HL-60 (cell line): ENCODE results near the gene TAF4.
A peak's percentile ranks its signal among the peaks of the same experiment; 100 is the strongest.

Experiments used
- DNase-seq, 2 experiments: peaks; one replicate each; pipeline ENCODE4 v3.0.0-alpha.2; 2010 to 2020; ENCODE audit warnings: low read depth in 1 of 2, low spot score in 1 of 2
- H3K27ac ChIP-seq: fragments of 250-450 bp; sonication (Bioruptor Pico); replicated peaks from 2 replicates; pipeline ENCODE4 v1.5.1; 2020; ENCODE audit warnings: mild to moderate bottlenecking, moderate library complexity
- H3K27me3 ChIP-seq: fragments of 250-450 bp; sonication (Bioruptor Pico); 2 replicates; pipeline ENCODE4 v1.5.1; 2021; ENCODE audit warnings: mild to moderate bottlenecking, moderate library complexity; ENCODE audit not compliant: insufficient read depth, poor library complexity, severe bottlenecking
- H3K4me3 ChIP-seq: replicated peaks from 2 replicates; pipeline ENCODE4 v1.5.1; 2011; ENCODE audit warnings: mild to moderate bottlenecking, control low read depth, low read length; ENCODE audit not compliant: insufficient read depth
- GABPA ChIP-seq: IDR thresholded peaks from 2 replicates; pipeline ENCODE4 v1.6.1; 2012; ENCODE audit warnings: low read depth
- POLR2AphosphoS5 ChIP-seq: IDR thresholded peaks from 2 replicates; pipeline ENCODE4 v1.6.1; 2012; ENCODE audit warnings: low read depth
- SPI1 ChIP-seq: IDR thresholded peaks from 2 replicates; pipeline ENCODE4 v1.6.1; 2012; ENCODE audit warnings: low read depth, mild to moderate bottlenecking, borderline replicate concordance
- TF ChIP-seq, protein P1 (sequence below): IDR thresholded peaks from one replicate; pipeline ENCODE4 v1.5.1; 2011; ENCODE audit warnings: low read length, control low read depth, inconsistent platforms; ENCODE audit not compliant: insufficient read depth
- TF ChIP-seq, protein P2 (sequence below): IDR thresholded peaks from 2 replicates; pipeline ENCODE4 v1.6.1; 2012; ENCODE audit warnings: low read depth; ENCODE audit not compliant: insufficient replicate concordance

TAF4 gene

DNA sequence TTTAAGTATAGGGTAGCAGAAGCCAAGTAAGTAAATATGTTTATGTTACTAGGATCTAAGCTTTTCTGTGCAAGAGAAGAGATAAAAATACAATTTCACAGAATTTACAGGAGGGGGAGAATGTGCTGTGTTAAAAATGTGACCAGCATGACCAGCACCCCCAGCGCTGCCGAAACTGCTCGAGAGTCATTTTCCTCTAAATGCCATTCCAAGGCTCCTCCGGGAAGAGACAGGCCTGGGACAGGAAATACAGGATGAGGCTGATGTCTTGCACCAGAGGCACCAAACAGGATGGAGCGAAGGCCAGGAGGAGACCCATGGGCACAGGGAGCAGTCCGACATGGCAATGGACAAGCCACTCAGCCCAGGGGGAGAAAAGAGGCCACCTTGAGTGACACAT, 21.1 kb downstream of the TAF4 start:
- no peak overlapping the region for H3K4me3 ChIP-seq
- no peak for DNase-seq
- TF ChIP-seq POLR2AphosphoS5 = no peak
- TF ChIP-seq, protein P1, sequence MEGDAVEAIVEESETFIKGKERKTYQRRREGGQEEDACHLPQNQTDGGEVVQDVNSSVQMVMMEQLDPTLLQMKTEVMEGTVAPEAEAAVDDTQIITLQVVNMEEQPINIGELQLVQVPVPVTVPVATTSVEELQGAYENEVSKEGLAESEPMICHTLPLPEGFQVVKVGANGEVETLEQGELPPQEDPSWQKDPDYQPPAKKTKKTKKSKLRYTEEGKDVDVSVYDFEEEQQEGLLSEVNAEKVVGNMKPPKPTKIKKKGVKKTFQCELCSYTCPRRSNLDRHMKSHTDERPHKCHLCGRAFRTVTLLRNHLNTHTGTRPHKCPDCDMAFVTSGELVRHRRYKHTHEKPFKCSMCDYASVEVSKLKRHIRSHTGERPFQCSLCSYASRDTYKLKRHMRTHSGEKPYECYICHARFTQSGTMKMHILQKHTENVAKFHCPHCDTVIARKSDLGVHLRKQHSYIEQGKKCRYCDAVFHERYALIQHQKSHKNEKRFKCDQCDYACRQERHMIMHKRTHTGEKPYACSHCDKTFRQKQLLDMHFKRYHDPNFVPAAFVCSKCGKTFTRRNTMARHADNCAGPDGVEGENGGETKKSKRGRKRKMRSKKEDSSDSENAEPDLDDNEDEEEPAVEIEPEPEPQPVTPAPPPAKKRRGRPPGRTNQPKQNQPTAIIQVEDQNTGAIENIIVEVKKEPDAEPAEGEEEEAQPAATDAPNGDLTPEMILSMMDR = no peak
- TF ChIP-seq SPI1 = no peak
- no peak for TF ChIP-seq GABPA
- TF ChIP-seq, protein P2, sequence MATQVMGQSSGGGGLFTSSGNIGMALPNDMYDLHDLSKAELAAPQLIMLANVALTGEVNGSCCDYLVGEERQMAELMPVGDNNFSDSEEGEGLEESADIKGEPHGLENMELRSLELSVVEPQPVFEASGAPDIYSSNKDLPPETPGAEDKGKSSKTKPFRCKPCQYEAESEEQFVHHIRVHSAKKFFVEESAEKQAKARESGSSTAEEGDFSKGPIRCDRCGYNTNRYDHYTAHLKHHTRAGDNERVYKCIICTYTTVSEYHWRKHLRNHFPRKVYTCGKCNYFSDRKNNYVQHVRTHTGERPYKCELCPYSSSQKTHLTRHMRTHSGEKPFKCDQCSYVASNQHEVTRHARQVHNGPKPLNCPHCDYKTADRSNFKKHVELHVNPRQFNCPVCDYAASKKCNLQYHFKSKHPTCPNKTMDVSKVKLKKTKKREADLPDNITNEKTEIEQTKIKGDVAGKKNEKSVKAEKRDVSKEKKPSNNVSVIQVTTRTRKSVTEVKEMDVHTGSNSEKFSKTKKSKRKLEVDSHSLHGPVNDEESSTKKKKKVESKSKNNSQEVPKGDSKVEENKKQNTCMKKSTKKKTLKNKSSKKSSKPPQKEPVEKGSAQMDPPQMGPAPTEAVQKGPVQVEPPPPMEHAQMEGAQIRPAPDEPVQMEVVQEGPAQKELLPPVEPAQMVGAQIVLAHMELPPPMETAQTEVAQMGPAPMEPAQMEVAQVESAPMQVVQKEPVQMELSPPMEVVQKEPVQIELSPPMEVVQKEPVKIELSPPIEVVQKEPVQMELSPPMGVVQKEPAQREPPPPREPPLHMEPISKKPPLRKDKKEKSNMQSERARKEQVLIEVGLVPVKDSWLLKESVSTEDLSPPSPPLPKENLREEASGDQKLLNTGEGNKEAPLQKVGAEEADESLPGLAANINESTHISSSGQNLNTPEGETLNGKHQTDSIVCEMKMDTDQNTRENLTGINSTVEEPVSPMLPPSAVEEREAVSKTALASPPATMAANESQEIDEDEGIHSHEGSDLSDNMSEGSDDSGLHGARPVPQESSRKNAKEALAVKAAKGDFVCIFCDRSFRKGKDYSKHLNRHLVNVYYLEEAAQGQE = no peak
- H3K27ac ChIP-seq = no peak overlapping the region
- no peaks in the 10 kb centered on the region for H3K27me3 ChIP-seq

DNA sequence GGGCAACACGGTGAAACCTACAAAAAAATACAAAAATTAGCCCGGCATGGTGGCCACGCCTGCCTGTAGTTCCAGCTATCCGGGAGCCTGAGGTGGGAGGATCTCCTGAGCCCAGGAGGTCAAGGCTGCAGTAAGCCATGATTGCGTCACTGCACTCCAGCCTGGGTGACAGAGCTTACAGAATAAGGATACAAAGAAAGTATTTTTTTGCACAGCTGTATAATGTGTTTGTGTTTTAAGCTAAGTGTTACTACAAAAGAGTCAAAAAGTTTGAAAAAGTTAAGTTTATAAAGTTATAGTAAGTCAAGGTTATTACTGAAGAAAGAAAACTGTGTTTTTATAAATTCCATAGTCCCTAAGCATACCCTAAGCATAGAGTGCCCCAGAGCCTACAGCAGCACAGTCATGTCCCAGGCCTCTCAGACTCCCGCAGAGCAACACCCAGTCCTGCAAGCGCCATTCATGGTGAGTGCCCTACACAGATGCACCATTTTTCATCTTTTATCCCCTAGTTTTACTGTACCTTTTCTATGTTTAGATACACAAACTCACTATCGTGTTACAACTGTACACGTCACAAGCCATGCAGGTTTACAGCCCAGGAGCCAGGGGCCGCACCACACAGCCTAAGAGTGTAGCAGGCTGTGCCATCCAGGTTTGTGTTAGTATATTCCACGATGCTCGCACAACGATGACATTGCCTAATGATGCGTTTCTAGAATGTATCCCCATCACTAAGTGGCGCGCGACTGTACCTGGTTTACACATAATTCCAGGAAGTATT, 22.4 kb downstream of the TAF4 start:
- Histone ChIP-seq H3K27ac (no peak overlapping the region), H3K4me3 (no peak overlapping the region), H3K27me3 (no peaks in the 10 kb centered on the region)
- TF ChIP-seq, protein P1 = no peak
- TF ChIP-seq GABPA (no peak), SPI1 (no peak), POLR2AphosphoS5 (no peak)
- TF ChIP-seq, protein P2 = no peak
- peak in 1 of 2 experiments; percentile 36 for DNase-seq

DNA sequence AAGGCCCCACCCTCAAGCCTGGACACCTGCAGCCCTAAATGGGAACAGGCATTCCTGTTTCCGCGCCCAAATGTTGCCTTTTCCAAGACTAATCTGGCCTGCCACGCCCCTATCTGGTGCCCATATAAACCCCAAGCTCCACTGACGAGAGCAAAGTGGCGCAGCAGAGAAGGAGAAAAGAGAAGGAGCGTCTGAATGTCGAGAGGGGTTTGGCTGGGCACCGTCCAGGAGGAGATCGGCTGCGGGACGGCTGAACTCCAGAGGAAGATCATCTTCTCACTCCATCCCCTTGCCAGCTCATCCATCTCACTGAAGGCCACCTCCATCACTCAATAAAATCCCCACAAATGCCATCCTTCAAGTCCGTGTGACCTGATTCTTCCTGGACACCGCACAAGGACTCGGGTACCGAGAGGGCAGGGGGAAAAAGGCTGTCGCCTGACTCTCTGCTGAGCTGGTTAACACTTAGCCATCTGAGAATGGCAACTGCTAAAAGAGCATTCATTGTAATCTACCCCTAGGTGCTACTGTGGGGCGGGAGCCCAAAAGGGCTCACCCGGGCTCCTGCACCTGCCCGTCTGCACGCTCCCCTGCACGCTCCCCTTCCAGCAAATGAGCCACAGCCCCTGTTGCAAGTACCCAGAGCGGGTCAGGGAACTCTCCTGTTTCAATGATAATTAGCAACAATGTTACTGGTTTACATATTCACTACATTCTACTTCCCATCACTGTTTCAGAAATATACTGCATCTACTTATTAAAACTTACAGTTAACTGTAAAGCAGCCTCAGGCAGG, 23.5 kb downstream of the TAF4 start:
- TF ChIP-seq, protein P2 = no peak
- TF ChIP-seq, protein P1 = no peak
- no peak overlapping the region for H3K4me3 ChIP-seq
- H3K27ac ChIP-seq = no peak overlapping the region

More for the DNA sequence above, 23.5 kb downstream of the TAF4 start:
- no peak for DNase-seq
- no peaks in the 10 kb centered on the region for H3K27me3 ChIP-seq
